RKO (cell line): ENCODE results near the gene CHCHD6.

Experiments used
- DNase-seq: peaks from one replicate; pipeline ENCODE4 v3.0.0-alpha.2; 2016; ENCODE audit warnings: low spot score

Gene CHCHD6

GRCh38 chr3:126704494-126705214, 614 bp downstream of the CHCHD6 start:
- peak; percentile 14 for DNase-seq

- no peak for DNase-seq
These were observed 2.6 kb downstream of the CHCHD6 start for GRCh38 chr3:126706631-126707030.

DNA sequence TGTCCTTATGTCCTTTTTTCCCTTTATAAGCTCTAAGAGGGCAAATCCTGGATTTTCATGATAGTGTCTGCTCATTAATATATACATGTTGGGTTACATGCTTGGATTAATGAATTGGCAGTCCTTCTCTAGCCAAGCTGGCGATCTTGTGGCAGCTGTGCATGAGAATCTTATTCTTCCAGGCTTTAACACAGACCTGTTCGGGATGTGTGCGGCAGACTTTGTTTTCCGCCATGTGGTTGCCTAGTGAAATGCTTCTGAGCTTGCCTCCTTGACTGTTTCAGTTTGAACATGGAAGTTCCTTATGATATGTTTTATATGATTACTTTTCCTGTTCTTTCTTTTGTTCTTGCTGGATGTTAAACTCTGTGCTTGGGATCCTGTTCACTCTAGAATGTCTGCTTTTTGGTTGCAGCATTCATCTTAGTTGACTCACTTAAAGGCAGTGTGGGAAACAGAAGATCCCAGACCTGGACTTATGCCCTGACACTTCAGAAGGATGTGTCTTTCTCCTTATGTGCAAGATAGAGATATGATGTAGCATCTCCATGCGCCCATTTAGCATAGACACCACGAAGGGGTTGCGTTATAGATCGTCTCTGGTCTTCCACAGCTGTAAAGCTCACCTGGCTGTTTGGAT, 7.2 kb downstream of the CHCHD6 start:
- DNase-seq, result no peak

DNA sequence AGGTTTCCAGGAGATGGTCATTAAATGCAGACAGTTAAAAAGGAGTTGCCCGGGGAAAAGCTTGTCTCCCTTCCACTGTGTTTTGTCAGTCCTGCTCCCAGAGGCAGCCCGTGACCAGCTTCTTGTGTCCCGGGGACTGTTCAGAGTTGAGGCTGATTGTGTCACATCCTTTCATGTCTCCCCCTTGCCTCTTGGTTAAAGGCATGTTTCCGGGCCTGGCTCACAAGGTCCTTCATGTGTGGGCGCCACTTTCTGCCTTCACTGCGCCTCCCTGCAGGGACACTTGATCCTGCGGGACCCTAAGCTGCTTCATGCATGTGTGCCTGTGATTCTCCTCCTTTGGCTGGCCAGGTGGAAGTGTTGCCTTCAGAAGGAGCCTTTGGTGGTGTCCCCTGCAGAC, 9.2 kb downstream of the CHCHD6 start:
- no peak for DNase-seq

DNA sequence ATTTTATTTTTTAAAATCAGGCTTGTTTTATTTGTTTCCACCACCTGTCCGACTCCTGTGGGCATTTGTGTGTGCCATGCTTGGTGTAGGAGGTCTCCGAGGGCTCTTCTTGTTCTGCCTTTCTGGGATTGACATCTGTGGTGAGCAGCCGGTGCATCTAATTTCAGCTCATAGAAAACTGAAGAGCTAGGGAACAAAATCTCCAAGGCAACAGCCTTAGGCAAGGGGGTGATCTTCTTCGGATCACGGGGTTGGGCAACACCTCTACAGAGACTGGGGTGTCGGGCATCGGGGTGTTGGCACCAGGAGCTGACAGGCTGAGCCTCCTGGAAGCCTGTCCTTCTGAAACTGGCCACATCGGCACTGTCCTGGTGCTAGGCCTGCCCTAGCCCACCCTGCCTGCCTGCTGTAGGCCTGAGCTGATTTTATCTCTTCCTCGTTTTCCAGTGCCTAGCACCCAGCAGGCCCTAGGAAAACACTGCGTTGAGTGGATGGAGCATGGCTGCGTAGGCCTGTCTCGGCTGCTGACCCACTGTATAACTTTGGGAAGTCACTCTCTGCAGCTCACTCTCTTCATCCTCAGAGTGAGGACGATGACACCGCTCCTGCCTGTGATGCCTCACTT, 10.3 kb downstream of the CHCHD6 start:
- no peak for DNase-seq

DNA sequence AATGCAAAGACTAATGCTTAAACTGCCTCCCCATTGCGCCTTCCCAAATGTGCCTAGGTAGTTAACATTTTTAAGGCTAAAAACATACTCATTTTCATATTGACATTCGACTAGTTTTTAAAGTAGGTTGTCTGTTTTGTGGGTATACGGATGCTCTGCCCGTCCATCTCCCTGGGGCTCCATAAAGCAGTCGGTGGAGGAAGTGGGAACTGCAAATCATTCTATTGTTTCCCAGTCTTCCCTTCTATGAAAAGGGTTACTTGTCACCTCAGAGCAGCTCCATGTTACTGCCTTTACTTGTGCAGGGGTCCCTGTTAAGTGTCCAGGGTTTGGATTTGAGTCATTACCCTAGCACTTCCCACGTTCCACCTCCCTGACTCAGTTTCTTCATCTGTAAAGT, 10.9 kb downstream of the CHCHD6 start:
- no peak for DNase-seq

- DNase-seq, result no peak
These were observed 11.4 kb downstream of the CHCHD6 start for GRCh38 chr3:126715432-126715831.

DNA sequence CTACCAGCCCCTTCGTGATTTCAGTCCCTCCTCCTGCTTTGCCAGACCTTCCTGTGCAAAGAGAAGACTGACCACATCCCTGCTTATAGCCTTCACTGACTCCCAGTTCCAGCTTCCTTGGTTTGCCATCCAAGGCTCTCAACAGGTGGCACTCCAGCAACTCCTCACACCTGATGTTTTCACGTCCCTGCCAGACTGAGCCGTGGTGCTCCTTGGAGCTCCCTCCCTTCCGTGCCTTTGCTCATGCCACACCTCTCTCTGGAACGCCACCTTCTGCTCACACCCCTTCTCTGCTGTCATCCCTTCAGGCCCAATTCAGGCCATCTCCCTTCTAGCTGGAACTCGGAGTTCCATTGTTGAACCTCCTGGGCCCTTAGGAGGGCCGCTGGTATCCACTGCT, 12.0 kb downstream of the CHCHD6 start:
- DNase-seq, result no peak

DNA sequence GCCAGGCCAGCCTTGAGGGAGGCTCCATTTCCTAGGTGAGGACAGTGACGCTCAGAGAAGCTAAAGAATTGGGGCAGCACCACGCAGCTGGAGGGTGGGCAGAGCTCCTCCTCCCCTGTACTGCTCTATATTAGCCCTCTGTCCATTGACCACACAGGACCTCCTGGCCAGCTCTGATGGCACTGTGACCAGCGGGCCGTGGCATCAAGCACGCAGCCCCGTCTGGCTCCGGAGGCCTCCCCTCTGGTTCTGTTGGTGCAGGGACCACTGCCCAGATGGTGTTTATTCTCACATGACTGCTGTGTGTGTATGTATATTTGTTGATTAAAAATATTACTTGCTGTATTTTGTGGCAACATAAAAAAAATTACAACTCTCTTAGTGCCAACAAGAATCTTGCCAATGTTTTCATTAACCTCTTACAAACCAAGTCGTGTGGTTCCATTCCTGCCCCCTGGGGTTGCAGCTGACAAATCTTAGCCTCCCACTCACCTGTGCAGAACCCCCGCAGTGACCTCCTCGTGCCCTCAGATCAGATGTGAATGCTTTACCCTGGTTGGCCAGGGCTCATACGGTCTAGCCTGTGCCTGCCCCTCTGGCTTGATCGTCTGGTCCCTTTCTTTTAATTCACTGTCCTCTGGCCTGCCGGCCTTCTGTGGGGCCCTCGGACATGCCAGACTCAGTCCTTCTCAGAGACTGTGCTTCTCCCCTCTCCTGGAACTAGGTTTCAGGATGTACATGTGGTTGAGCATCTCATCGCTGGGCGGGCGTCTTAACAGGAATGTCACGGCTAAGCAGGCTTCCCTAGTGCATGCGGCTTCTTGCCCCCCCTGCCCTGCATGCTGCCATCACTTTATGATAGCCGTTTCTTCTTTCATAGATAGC, 14.8 kb downstream of the CHCHD6 start:
- no peak for DNase-seq

- DNase-seq, result no peak
These were observed 16.6 kb downstream of the CHCHD6 start for GRCh38 chr3:126720596-126720995.

DNA sequence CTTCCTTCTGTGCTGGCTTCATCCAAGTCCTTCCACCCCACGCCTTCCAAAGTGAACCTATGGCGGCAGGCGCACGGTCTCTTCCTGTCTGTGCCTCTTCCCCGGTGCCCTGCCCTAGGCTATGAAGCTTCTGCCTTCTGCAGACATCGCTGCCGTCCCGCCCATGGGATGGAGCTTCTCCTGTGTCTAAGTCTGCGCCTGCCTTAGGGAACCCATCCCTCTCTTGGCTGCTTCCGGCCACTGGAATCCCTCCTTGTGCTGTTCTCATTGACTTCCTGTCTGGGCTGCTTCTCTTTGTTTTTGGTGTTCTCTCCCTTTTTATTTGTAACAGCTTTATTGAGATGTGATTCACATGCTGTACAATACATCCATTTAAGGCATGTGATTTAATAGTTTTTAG, 17.2 kb downstream of the CHCHD6 start:
- DNase-seq, result no peak

DNA sequence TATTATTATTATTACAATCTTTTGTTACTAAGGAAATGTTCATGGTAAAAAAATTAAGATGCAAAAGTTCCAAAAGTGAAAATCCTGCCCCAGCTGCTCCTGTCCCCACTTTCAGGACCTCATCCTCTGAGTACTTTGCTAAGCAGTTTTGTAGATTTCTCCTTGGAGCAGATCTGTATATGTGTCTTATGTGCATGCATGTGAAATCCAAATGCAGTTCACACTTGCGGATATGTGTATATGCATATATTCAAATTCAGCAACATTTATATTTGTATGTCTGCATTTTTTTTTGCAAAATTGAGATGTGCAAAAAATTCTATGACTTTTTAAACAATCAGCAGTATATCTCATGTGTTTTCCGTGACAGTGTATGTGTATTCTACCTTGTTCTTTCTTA, 19.2 kb downstream of the CHCHD6 start:
- no peak for DNase-seq

DNA sequence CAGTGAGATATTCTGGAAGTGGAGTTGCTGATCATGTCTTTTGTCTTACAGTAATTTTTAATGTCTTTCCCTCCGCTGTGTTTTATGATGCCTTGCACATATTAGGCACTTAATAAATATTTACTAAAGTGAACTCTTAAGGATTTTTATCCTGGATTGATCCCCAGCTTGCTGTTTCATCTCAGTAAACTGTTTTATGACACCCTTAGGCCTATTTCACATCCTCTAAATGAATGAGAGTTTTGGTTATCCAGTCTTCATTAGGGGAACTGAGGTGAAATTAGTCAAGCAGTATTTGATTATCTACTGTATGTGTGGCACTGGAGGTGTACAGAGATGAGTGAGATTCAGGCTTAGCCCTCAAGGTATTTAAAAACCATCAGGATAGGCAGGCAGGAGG, 19.8 kb downstream of the CHCHD6 start:
- DNase-seq, result no peak

- no peak for DNase-seq
These were observed 24.6 kb downstream of the CHCHD6 start for GRCh38 chr3:126728680-126729079.

GRCh38 chr3:126730376-126730775, 26.3 kb downstream of the CHCHD6 start:
- no peak for DNase-seq

DNA sequence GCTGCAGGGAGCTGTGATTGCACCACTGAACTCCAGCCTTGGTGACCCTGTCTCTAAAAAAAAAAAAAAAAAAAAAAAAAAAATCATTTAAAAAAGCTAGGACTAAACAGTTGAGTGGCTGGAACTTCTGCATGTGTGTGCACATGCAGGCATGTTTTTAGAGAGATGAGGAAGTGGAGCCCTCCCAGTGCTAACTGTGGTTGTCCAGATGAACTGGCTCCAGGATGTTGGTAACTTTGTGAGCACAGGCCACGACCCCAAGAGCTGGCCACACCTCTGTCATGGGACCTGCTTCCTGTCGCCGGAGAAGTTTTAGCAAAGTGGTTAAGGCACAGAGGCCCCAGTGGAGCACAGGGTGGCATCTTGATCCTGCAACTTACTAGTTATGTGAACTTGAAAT, 27.0 kb downstream of the CHCHD6 start:
- no peak for DNase-seq

DNA sequence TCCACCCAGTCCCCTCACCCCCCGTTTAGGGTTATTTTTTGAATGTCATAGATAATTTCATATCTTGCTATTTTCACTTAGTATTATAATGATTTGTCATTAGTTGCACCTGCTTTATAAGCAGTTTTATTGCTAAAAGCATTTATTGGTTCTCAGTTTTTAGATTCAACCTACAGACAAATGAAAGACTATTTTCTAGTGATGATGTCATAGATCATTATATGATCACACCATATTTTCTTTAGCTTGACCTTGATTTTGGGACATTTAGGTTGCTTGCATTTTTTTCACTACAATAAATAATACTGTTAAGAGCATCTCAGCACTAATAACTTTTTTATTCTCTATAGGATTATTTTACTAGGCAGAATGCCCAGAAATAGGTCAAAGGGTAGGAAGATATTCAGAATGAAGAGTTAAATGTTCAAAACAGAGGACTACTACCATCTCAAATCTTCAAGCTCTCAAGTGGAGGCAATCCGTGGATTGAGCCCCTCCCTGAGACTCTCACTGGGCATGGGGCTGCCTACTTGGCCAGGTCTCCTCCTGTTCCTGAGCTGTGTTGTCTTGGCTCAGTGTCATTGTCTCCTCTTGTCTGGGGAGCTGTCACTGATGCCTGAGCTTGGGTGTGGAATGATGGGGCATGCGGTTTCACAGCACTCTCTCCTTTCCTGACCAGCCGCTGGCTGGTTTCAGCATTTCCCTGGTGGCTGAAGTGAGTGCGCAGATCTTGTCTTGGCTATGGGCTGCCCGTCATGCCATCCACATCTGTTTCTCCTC, 28.4 kb downstream of the CHCHD6 start:
- DNase-seq, result no peak

DNA sequence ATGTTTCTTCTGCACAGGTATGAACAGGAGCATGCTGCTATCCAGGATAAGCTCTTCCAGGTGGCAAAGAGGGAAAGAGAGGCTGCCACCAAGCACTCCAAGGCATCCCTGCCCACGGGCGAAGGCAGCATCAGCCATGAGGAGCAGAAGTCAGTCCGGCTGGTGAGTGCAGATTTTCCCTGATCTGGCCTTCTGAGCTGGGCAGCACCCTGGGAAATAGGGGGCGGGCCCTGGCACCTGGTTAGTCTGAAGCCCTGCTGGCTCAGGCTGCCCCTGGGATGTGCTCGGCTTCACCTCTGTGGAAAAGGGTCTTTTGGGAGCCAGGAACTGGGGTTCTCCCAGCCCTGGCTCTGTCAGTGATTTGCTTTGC, 29.0 kb downstream of the CHCHD6 start:
- no peak for DNase-seq

DNA sequence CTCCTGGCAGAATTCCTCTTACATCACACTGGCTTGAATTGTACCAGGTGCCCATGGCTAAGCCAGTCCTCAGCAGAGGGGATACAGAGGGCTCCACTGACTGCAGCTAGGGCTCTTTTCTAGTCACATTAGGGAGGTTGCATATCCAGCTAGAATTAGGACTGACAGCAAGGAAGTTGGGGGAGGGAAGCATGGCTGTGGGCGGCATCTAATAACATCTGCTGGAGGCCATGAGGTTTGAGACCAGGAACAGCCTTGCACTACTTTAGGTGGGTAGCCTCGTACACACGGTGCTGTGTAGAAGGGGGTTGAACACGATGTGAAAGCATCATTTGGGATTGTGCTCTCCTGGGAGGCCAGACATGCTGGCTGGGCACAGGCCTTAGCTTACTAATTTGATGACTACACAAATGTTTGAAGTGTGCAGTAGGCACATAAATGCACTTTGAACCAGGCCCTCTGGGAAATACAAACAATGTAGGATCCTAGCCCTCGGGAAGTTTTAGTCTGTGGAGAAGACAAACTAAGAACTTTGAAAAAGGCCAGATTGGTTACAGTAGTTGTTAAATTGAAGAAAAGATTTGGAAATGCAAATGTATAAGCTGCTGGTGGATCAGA, 30.2 kb downstream of the CHCHD6 start:
- DNase-seq, result no peak

DNA sequence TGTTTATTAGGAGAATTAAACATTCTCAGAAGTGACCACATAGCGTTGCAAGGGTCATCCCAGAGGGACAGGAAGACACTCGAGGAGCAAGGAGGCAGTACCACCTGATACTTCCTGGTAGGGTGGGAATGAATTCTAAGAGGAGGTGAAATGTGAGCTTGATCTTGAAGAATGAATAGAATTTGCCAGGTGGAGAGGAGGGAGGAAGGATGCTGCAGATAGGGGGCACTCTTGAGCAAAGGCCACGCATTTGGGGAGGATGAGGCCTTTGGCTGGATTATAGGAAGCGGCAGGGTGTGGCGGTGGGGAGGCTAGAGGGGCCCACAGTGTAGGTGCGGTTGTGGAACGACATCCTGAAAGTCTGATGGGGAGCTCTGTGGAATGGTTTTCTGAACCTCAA, 33.5 kb downstream of the CHCHD6 start:
- no peak for DNase-seq

DNA sequence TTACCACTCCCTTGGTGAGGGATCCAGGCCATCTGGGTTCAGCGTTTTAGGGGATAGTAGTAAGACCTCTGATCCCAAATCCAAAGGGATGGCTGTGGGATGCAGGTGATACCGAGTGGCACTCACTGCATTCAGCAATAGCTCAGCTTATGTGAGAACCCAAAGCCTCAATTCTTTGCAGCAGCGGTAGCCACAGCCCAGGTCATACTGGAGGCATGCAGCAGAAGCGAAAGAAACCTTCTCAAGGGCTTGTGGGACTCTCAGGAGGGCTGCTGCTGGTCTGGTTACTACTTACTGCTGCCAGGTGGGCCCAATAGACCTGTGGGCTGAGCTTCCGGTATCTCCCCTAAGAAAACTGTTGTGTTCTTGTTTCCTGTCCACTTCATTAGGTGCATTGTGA, 38.0 kb downstream of the CHCHD6 start:
- DNase-seq, result no peak
